Hepatocyte (in vitro differentiated cells): ENCODE data around the gene BMP6.

ENCODE experiments used
- EZH2 ChIP-seq: fragments of 200-600 bp; sonication (generic); IDR thresholded peaks from 2 replicates; pipeline ENCODE4 v1.6.1; 2016; ENCODE audit warnings: antibody characterized with exemption, mild to moderate bottlenecking, borderline replicate concordance
- TF ChIP-seq, protein P1 (sequence below): fragments of 200-600 bp; sonication (generic); IDR thresholded peaks from 2 replicates; pipeline ENCODE4 v1.5.1; 2016; ENCODE audit warnings: antibody characterized with exemption, mild to moderate bottlenecking; ENCODE audit not compliant: poor library complexity

DNA sequence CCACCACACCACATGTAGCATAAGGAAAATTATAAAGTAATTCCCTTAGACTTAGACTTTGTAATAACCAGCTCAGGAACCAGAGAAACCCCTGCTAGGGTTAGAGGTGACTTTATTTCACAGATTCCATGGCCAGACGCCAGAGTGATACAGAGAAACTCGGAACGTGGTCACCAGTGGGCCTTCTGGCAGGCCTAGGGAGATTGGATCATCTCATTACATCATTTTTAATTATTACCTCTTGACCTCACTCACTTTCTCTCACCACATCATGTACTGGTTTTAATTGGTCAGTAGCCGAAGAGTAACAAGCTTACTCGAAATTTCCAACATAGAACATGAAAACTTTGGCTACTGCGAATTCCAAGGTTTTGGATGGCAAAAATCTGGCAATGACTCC is 72.9 kb downstream of the BMP6 start:
- TF ChIP-seq, protein P1, sequence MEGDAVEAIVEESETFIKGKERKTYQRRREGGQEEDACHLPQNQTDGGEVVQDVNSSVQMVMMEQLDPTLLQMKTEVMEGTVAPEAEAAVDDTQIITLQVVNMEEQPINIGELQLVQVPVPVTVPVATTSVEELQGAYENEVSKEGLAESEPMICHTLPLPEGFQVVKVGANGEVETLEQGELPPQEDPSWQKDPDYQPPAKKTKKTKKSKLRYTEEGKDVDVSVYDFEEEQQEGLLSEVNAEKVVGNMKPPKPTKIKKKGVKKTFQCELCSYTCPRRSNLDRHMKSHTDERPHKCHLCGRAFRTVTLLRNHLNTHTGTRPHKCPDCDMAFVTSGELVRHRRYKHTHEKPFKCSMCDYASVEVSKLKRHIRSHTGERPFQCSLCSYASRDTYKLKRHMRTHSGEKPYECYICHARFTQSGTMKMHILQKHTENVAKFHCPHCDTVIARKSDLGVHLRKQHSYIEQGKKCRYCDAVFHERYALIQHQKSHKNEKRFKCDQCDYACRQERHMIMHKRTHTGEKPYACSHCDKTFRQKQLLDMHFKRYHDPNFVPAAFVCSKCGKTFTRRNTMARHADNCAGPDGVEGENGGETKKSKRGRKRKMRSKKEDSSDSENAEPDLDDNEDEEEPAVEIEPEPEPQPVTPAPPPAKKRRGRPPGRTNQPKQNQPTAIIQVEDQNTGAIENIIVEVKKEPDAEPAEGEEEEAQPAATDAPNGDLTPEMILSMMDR, result no peak
- no peak for TF ChIP-seq EZH2
